IMR-90 (cell line): ENCODE data around the gene ALKBH6. TPM values are rescaled to one million over a fixed set of nuclear protein-coding genes. Genes with fewer than 3 reads are reported as not detected.

ENCODE experiments used
- ATAC-seq: fragments of 200-7000 bp; cut with Tn5 transposase; 2 replicates; pipeline ENCODE4 v1.9.1; 2020; ENCODE audit warnings: low read depth, mild to moderate bottlenecking, moderate library complexity
- BruUV-seq: library from RNA; stranded (reverse); fragments of 400-500 nt; replicated peaks from 2 replicates; lab custom pipeline; 2021; lab: Mats Ljungman, UMichigan
- CTCF ChIA-PET: fragments of 300-600 bp; formaldehyde crosslinking; extraction: SDS; loops from one replicate; lab custom pipeline; 2021; ENCODE audit warnings: antibody characterized with exemption; lab: Yijun Ruan, JAX
- POLR2A ChIA-PET: fragments of 300-600 bp; sonication (Branson Sonifier 250); formaldehyde crosslinking; loops from one replicate; lab custom pipeline; 2022; ENCODE audit warnings: antibody characterized with exemption; ENCODE audit not compliant: unreplicated experiment; lab: Charles Lee
- DNase-seq: peaks from one replicate; pipeline ENCODE4 v3.0.0; 2013
- H2AFZ ChIP-seq: replicated peaks from 2 replicates; pipeline ENCODE3; 2013; ENCODE audit warnings: low read length, mild to moderate bottlenecking; ENCODE audit not compliant: poor library complexity
- H2AK5ac ChIP-seq: 2 replicates; pipeline ENCODE4 v1.6.1; 2013; ENCODE audit warnings: low read depth, low read length, inconsistent platforms
- H2AK9ac ChIP-seq: replicated peaks from 2 replicates; pipeline ENCODE3; 2013; ENCODE audit warnings: mild to moderate bottlenecking, low read depth, low read length, moderate library complexity; ENCODE audit not compliant: poor library complexity
- H2BK120ac ChIP-seq: 2 replicates; pipeline ENCODE4 v1.6.1; 2013; ENCODE audit warnings: low read depth, low read length, inconsistent platforms
- H2BK15ac ChIP-seq: 3 replicates; pipeline ENCODE4 v1.6.1; 2013; ENCODE audit warnings: low read depth, low read length, inconsistent platforms
- H2BK20ac ChIP-seq: 2 replicates; pipeline ENCODE4 v1.6.1; 2013; ENCODE audit warnings: low read depth, mild to moderate bottlenecking, inconsistent platforms, low read length, moderate library complexity
- H2BK5ac ChIP-seq: 2 replicates; pipeline ENCODE4 v1.6.1; 2013; ENCODE audit warnings: mild to moderate bottlenecking, low read depth, low read length, inconsistent platforms; ENCODE audit not compliant: poor library complexity, severe bottlenecking
- H3K14ac ChIP-seq: replicated peaks from 2 replicates; pipeline ENCODE4 v1.6.1; 2013; ENCODE audit warnings: low read depth, low read length, inconsistent platforms
- H3K18ac ChIP-seq: 2 replicates; pipeline ENCODE4 v1.6.1; 2013; ENCODE audit warnings: low read depth, low read length, control low read depth
- H3K23ac ChIP-seq: 2 replicates; pipeline ENCODE4 v1.6.1; 2013; ENCODE audit warnings: low read depth, low read length, inconsistent platforms
- H3K27ac ChIP-seq: 2 replicates; pipeline ENCODE4 v1.5.1; 2013; ENCODE audit warnings: mild to moderate bottlenecking, control low read depth, low read length; ENCODE audit not compliant: insufficient read depth
- H3K27me3 ChIP-seq: 2 replicates; pipeline ENCODE4 v1.6.1; 2013; ENCODE audit warnings: low read length; ENCODE audit not compliant: control insufficient read depth, insufficient read depth
- H3K36me3 ChIP-seq: 2 replicates; pipeline ENCODE4 v1.6.1; 2013; ENCODE audit warnings: low read length, mixed read lengths; ENCODE audit not compliant: control insufficient read depth, insufficient read depth
- H3K4ac ChIP-seq: 2 replicates; pipeline ENCODE4 v1.6.1; 2013; ENCODE audit warnings: low read depth, low read length, inconsistent platforms
- H3K4me1 ChIP-seq: 2 replicates; pipeline ENCODE4 v1.6.1; 2013; ENCODE audit warnings: low read length, mixed read lengths; ENCODE audit not compliant: control insufficient read depth, insufficient read depth
- H3K4me2 ChIP-seq: 2 replicates; pipeline ENCODE4 v1.6.1; 2013; ENCODE audit warnings: low read depth, mild to moderate bottlenecking, control low read depth, low read length, moderate library complexity
- H3K4me3 ChIP-seq: 2 replicates; pipeline ENCODE4 v1.5.1; 2013; ENCODE audit warnings: low read depth, mild to moderate bottlenecking, control low read depth, low read length, moderate library complexity; ENCODE audit not compliant: insufficient read depth
- H3K56ac ChIP-seq: 2 replicates; pipeline ENCODE4 v1.6.1; 2013; ENCODE audit warnings: low read length, inconsistent platforms; ENCODE audit not compliant: insufficient read depth; ENCODE audit errors: extremely low read depth
- H3K79me1 ChIP-seq, 2 experiments: 2 replicates each; pipeline ENCODE4 v1.6.1; 2013; ENCODE audit warnings: low read length in 2 of 2, inconsistent platforms in 1 of 2, low read depth in 1 of 2
- H3K9ac ChIP-seq: 2 replicates; pipeline ENCODE4 v1.6.1; 2013; ENCODE audit warnings: low read depth, low read length, control low read depth
- H3K9me1 ChIP-seq: 2 replicates; pipeline ENCODE4 v1.6.1; 2013; ENCODE audit warnings: low read length, inconsistent platforms; ENCODE audit not compliant: insufficient read depth
- H3K9me3 ChIP-seq: 2 replicates; pipeline ENCODE4 v1.6.1; 2013; ENCODE audit warnings: low read length; ENCODE audit not compliant: control insufficient read depth, insufficient read depth
- H4K20me1 ChIP-seq: 2 replicates; pipeline ENCODE4 v1.6.1; 2013; ENCODE audit warnings: low read length, inconsistent platforms; ENCODE audit not compliant: insufficient read depth
- H4K5ac ChIP-seq: 2 replicates; pipeline ENCODE4 v1.6.1; 2013; ENCODE audit warnings: mild to moderate bottlenecking, low read depth, low read length, control low read depth
- H4K8ac ChIP-seq, 2 experiments: 2 replicates each; pipeline ENCODE4 v1.6.1; 2013; ENCODE audit warnings: low read depth in 2 of 2, low read length in 2 of 2, control low read depth in 1 of 2, inconsistent platforms in 1 of 2
- H4K91ac ChIP-seq: 2 replicates; pipeline ENCODE4 v1.6.1; 2013; ENCODE audit warnings: low read depth, low read length, inconsistent platforms; ENCODE audit not compliant: insufficient read depth
- BHLHE40 ChIP-seq: fragments of 150-350 bp; IDR thresholded peaks from 2 replicates; pipeline ENCODE4 v1.6.1; 2016; ENCODE audit warnings: mild to moderate bottlenecking, low read depth, low read length
- CEBPB ChIP-seq: IDR thresholded peaks from 2 replicates; pipeline ENCODE4 v1.6.1; 2012; ENCODE audit warnings: low read depth, low read length, improper control_type of control experiment
- CTCF ChIP-seq: conservative IDR thresholded peaks from 2 replicates; pipeline ENCODE4 v1.5.1; 2012; ENCODE audit warnings: mild to moderate bottlenecking, low read depth, low read length, improper control_type of control experiment
- ELK1 ChIP-seq: fragments of 150-350 bp; IDR thresholded peaks from 2 replicates; pipeline ENCODE4 v1.6.1; 2016; ENCODE audit warnings: low read depth, mild to moderate bottlenecking, low read length, moderate library complexity, borderline replicate concordance
- FOS ChIP-seq: fragments of 150-350 bp; IDR thresholded peaks from 2 replicates; pipeline ENCODE4 v1.6.1; 2016; ENCODE audit warnings: low read depth, low read length
- MAFK ChIP-seq: IDR thresholded peaks from 2 replicates; pipeline ENCODE4 v1.6.1; 2012; ENCODE audit warnings: low read depth, low read length, improper control_type of control experiment
- MAZ ChIP-seq: IDR thresholded peaks from 2 replicates; pipeline ENCODE4 v1.6.1; 2012; ENCODE audit warnings: low read depth, mild to moderate bottlenecking, low read length, improper control_type of control experiment, moderate library complexity, borderline replicate concordance
- MXI1 ChIP-seq: IDR thresholded peaks from 2 replicates; pipeline ENCODE4 v1.6.1; 2012; ENCODE audit warnings: low read depth, mild to moderate bottlenecking, low read length, moderate library complexity, borderline replicate concordance
- NFE2L2 ChIP-seq: fragments of 150-350 bp; IDR thresholded peaks from 2 replicates; pipeline ENCODE4 v1.6.1; 2016; ENCODE audit warnings: low read depth, mild to moderate bottlenecking, low read length
- RAD21 ChIP-seq: IDR thresholded peaks from 2 replicates; pipeline ENCODE4 v1.6.1; 2012; ENCODE audit warnings: low read length, improper control_type of control experiment
- RCOR1 ChIP-seq: IDR thresholded peaks from 2 replicates; pipeline ENCODE4 v1.6.1; 2012; ENCODE audit warnings: mild to moderate bottlenecking, low read length, improper control_type of control experiment; ENCODE audit not compliant: insufficient replicate concordance
- RFX5 ChIP-seq: IDR thresholded peaks from 2 replicates; pipeline ENCODE4 v1.8.0; 2012; ENCODE audit warnings: low read depth, mild to moderate bottlenecking, low read length, moderate library complexity
- USF2 ChIP-seq: fragments of 150-350 bp; IDR thresholded peaks from 2 replicates; pipeline ENCODE4 v1.6.1; 2017; ENCODE audit warnings: mild to moderate bottlenecking, antibody characterized with exemption, low read length, low read depth
- WGBS, 2 experiments: methylation state at CpG; one replicate each; pipeline versions ENCODE4 v1.1.5 to v1.1.7; 2013; ENCODE audit warnings: missing lambda C conversion rate in 2 of 2; ENCODE audit not compliant: insufficient read length in 1 of 2; ENCODE audit errors: extremely low coverage in 2 of 2; 5-methylcytosine and 5-hydroxymethylcytosine counted together
- dilution Hi-C: fragments of 300-500 bp; cut with HindIII; formaldehyde crosslinking; loops from one replicate; pipeline ENCODE4 v1.14.3; 2018; ENCODE audit warnings: low sequenced_read_pairs; ENCODE audit not compliant: unreplicated experiment
- in situ Hi-C: fragments of 300-500 bp; cut with MboI; formaldehyde crosslinking; loops from 3 replicates; pipeline ENCODE4 v1.14.3; 2019; ENCODE audit warnings: low sequenced_read_pairs, inconsistent platforms, mixed read lengths
- intact Hi-C: fragments of 100-400 bp; cut with micrococcal nuclease; formaldehyde crosslinking; loops from 2 replicates; pipeline ENCODE4 v1.10.0; 2022
- polyA plus RNA-seq, 3 experiments: library from polyadenylated mRNA; depleted of rRNA; stranded (reverse); fragments of >200 nt; gene quantifications; 2 replicates each; pipeline ENCODE4 v1.2.3, GENCODE V29; 2012; ENCODE audit warnings: low replicate concordance in 1 of 3
- total RNA-seq: library from RNA; depleted of rRNA; stranded (reverse); fragments of >200 nt; gene quantifications from 2 replicates; pipeline ENCODE4 v1.2.3, GENCODE V29; 2012

ALKBH6 gene
- total and polyA plus RNA-seq, 2 of the 4 experiments (the other 2 are of a cell fraction), result 12.9 to 38.7 TPM

GRCh38 chr19:35990771-35991730, 23.0 kb downstream of the ALKBH6 start:
- Histone ChIP-seq H3K56ac (no peak overlapping the region), H2BK5ac (no peak overlapping the region), H3K27ac (no peak overlapping the region), H3K23ac (no peak overlapping the region), H2AK9ac (peak overlapping the region; percentile 33), H2BK20ac (no peak overlapping the region), H2AK5ac (no peak overlapping the region), H3K4ac (no peak overlapping the region), H3K14ac (no peak overlapping the region), H4K5ac (no peak overlapping the region), H3K79me1 (peaks cover 6 to 12% of the 10 kb centered on the region in 2 experiments; a peak in 3 of 4 replicates), H3K18ac (no peak overlapping the region), H3K9me3 (peaks cover 5% of the 10 kb centered on the region), H3K9me1 (no peaks in the 10 kb centered on the region; the same call in 1 of the 2 replicates), H3K4me1 (no peaks in the 10 kb centered on the region), H2AFZ (no peak overlapping the region), H4K91ac (no peak overlapping the region), H2BK120ac (no peak overlapping the region), H3K27me3 (peaks cover 12% of the 10 kb centered on the region; the same call in 1 of the 2 replicates), H4K20me1 (no peaks in the 10 kb centered on the region), H3K4me3 (no peak overlapping the region), H3K36me3 (no peaks in the 10 kb centered on the region), H3K9ac (no peak overlapping the region), H4K8ac (no peak overlapping the region), H3K4me2 (no peak overlapping the region), H2BK15ac (no peak overlapping the region)
- BruUV-seq, result no TSS peak
- dilution Hi-C loops, result no loop called here
- ATAC-seq, result no peak
- CTCF ChIA-PET, result no interaction called here
- intact Hi-C loops, result no loop called here
- in situ Hi-C loops, result no loop called here
- POLR2A ChIA-PET, result interaction anchor here (0.5 kb wide), 1 partner anchor 34 kb away, joined by 16 read pairs; no protein-coding TSS in a partner anchor
- no peak for DNase-seq
- WGBS, 2 experiments, result 88% methylated on average over 1 of the region's 10 CpGs; no CpG with 5 or more reads in 1 of the 2 experiments
- no peak for TF ChIP-seq CEBPB
- no peak for TF ChIP-seq ELK1
- TF ChIP-seq RAD21, result no peak
- TF ChIP-seq RCOR1, result no peak
- TF ChIP-seq FOS, result no peak
- TF ChIP-seq MAZ, result no peak
- TF ChIP-seq NFE2L2, result no peak
- no peak for TF ChIP-seq MAFK
- no peak for TF ChIP-seq MXI1
- no peak for TF ChIP-seq RFX5
- no peak for TF ChIP-seq USF2
- no peak for TF ChIP-seq CTCF
- TF ChIP-seq BHLHE40, result no peak
